Measurements from ENCODE around the gene MATR3.
A peak's percentile ranks its signal among the peaks of the same experiment; 100 is the strongest.
"Not testable (repeated sequence)": the region's sequence is repeated elsewhere in the genome, so short reads cannot be mapped to it uniquely, and the experiment has no call there.

Gene MATR3

DNA sequence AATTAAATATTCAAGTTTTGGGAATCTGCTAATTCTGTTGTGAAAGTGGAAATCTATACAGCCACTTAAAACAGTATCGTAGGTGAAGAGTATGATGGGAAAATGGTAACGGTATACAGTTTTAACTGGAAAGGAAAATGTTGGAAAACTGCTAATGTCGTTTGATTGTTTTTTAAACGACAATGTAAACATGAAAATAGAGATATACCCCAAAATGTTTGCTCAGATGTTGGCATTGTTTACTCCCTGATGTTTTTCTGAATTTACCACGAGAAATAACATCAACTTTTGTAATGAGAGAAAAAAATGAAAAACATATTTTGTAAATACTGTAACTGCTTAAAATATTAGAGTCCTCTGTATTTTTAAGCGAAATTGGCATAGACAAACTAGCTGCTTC is 2.7 kb downstream of the MATR3 start:
- DNase-seq: no peak

GRCh38 chr5:139296862-139297326 is 3.4 kb downstream of the MATR3 start:
- DNase-seq: no peak

DNA sequence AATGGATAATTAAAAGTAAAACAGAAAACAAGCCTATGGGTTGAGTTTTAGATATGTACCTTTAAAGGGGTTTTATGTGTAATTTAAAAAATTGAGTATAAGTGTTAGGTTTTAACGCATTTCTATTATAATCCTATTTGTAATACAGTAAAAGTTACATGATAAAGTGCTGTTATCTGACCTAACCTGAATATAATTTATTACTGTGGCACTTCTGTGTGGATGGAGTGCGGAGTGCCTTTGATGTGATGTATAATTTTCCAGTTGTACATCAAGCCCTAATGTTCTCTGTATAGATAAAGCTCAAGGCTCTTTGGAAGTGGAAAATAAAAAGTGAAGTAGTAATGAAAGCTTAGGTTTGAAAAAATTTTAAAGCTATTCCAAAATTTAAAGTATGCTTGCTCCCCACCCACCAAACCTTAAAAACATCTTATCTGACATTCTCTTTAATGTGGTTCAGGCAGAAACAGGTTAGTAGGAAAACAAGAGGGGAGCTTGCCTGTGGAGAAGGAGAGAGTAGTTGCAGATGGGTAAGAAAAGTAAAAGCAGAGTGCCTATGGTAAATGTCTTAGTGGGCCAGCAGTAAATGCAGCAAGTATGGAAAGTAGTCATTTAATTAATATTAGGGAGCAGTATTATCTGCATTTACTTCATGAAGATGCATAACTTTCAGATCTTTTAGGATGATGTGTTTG is 4.0 kb downstream of the MATR3 start:
- no peak for DNase-seq

- no peak for DNase-seq
Measured at GRCh38 chr5:139298242-139298641, 4.7 kb downstream of the MATR3 start.

DNA sequence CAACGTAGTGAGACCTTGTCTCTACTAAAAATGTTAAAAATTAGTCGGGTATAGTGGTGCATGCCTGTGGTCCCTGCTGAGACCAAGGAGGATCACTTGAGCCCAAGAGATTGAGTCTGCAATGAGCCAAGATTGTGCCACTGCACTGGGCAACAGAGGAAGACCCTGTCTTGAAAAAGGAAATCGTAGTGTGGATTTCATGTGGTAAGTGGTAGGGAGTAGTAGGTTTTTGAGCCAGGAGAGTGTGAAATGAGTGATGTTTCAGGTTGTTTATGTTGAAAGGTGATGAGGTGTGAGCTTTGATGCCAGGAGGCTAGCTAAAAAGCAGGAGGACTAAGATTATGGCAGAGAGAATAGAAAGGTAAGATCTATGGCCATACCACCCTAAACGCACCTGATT is 5.9 kb downstream of the MATR3 start:
- DNase-seq: no peak

DNA sequence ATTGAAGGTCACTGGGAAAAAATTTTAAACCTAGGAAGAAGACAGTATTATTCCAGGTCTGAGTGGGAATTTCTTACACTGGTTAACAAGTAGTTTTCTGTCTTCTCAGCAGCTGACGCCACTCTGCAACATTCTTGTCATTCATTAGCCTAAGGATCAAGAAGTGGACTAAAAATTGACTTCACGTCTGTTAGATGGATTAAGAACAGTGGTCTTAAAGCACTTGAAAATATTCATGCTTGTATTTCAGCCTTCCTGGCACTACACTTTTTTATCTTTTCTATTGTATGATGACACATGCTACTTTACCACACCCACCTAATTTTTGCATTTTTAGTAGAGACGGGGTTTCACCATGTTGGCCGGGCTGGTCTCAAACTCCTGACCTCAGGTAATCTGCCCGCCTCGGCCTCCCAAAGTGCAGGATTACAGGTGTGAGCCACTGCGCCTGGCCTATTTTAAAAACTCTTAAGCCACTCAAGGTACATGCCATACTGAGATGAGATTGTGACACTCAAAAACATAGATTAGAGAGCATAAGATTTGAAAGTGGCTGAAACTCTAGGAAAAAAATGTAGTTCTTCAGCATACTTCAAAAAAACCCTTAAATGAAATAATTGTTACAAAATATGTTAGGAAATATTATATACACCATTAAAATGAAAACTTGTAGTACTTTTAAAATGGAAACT is 8.4 kb downstream of the MATR3 start:
- no peak for DNase-seq

GRCh38 chr5:139304391-139305324 is 11.1 kb downstream of the MATR3 start:
- DNase-seq: no peak

DNA sequence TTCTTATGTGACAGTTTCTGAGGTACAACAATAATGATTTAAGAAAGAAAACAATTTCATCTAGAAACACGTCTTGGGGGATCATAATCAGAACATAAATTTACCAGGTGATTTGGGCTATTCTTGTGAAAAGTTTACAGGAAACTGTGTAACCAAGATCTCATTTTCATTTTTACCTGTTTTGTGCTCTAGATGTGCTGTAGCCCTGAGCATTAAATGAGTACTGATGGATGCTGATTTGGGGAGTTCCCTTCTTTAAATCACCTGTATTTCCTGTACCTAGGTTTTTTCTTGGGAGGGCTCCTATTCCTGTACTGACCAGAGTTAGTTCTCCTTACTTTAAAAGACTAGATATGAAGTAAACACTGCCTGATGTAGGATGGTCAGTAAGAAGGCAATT is 12.7 kb downstream of the MATR3 start:
- DNase-seq: no peak

- no peak for DNase-seq
Measured at GRCh38 chr5:139306628-139307379, 13.3 kb downstream of the MATR3 start.

DNA sequence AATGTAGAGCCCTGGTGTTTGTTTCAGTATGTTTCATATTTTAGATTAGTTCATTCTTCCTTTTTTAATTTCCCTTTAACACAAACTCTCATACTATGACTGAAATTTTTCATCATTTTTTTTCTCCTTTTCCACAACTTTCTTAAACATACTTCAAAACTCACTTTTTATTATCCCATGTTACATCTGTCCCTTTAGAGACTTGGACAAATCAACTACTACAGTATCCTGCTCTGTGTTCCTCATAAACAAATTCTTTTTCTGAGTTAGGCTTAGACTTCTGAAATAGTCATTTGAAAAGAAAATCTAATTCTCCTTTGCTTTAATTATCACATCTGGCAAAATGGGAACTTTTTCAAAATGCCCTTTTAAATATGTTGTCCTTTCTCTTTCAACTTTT is 15.3 kb downstream of the MATR3 start:
- DNase-seq: no peak

DNA sequence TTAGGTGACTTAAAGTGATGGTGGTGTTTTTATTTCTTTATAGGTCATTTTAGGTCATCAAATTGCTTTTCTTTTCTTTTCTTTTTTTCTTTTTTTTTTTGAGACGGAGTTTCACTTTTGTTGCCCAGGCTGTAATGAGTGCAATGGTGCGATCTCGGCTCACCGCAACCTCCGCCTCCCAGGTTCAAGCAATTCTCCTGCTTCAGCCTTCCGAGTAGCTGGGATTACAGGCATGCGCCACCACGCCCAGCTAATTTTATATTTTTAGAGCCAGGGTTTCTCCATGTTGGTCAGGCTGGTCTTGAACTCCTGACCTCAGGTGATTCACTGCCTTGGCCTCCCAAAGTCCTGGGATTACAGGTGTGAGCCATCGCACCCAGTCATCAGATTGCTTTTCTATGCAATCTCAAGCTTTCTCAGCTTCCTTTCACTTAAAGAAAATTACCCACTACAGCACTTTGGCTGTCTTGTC is 17.2 kb downstream of the MATR3 start:
- DNase-seq: not testable (repeated sequence)

GRCh38 chr5:139312075-139312474 is 18.5 kb downstream of the MATR3 start:
- no peak for DNase-seq

DNA sequence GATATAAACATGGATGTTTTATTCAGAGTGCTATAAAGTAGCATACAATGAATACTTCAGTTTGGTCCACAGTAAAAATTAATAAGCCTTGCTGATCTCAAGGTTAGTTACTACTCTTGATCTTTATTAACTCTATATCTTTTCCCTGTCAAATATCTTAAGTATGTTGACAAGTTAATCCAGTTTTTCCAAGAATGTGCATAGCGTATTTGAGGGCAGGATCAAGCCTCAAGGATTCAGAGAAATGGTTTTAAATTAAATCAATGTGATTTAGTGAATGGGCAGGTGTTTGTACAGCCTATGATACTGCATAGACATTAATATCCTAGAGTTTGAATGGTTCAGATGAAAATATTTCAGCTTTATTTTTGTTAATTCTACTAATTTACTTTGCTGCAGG is 20.7 kb downstream of the MATR3 start:
- no peak for DNase-seq

GRCh38 chr5:139315056-139315615 is 21.6 kb downstream of the MATR3 start:
- no peak for DNase-seq

DNA sequence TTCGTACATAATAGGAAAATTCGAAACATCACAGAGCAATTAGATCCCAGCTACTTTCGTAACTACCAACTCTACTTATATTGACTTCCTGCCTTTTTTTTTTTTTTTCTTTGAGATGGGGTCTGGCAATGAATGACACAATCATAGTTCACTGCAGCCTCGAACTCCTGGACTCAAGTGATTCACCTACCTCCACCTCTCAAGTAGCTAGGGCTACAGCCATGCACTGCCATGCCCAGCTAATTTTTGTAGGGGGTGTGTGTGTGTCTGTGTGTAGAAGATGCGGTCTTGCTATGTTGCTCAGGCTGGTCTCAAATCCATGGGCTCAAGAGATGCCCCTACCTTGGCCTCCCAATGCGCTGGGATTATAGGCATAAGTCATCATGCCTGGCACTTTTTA is 42.3 kb downstream of the MATR3 start:
- no peak for DNase-seq

- DNase-seq: no peak
Measured at GRCh38 chr5:139340051-139340450, 46.5 kb downstream of the MATR3 start.

- no peak for DNase-seq
Measured at GRCh38 chr5:139341187-139341688, 47.7 kb downstream of the MATR3 start.

- DNase-seq: peak; percentile 49 to 97 (median 93)
Measured at GRCh38 chr5:139341689-139342422, 48.3 kb downstream of the MATR3 start, which contains the start of gene PAIP2. Gene PAIP2 (plus strand): TSS chr5:139341854. CDS start chr5:139363785, 21,931 bp downstream.

GRCh38 chr5:139342423-139342723 is 48.8 kb downstream of the MATR3 start:
- DNase-seq: no peak

GRCh38 chr5:139343476-139343875 is 49.9 kb downstream of the MATR3 start:
- DNase-seq: no peak

All from hypothalamus (tissue), 51 donors.